Measurements from ENCODE around the gene AGXT2. TPM values are rescaled to one million over a fixed set of nuclear protein-coding genes. Genes with fewer than 3 reads are reported as not detected.

The AGXT2 gene
- total RNA-seq = 1 to 10 TPM in 1 of 8 experiments, under 1 TPM in 3, not detected in 4; 0.13 to 1.2 (median 0.33) TPM

- 67 to 98% (median 89%) methylated on average over 3 to 8 of the region's 8 CpGs for WGBS, 10 experiments
- in situ Hi-C loops (cut with MboI; ENCODE audit: low pct_unique_long_range_greater_than_20kb in 2 of 9, low sequenced_read_pairs in 9 of 9, unreplicated experiment in 9 of 9) = no loop called here
- Histone ChIP-seq H3K4me3 (no peak within 1 kb of the TSS), H3K27ac (no peak within 1 kb of the TSS), H3K4me1 (replicated peaks in 1 of 2) (peaks cover 0 to 3% of the 10 kb centered on the region in 2 donors)
- no peak for ATAC-seq (replicated peaks in 6 of 8)
Observed at GRCh38 chr5:35047785-35048404, at the start of gene AGXT2. AGXT2 (minus strand) TSS chr5:35047949; CDS start chr5:35047892, 57 bp downstream.

GRCh38 chr5:35096932-35097331 lies 49.2 kb upstream of the AGXT2 start:
- Histone ChIP-seq H3K27ac (no peak overlapping the region), H3K4me3 (no peak overlapping the region), H3K4me1 (replicated peaks in 1 of 2) (no peaks in the 10 kb centered on the region)
- no peak for ATAC-seq (replicated peaks in 6 of 8)
- in situ Hi-C loops (cut with MboI; ENCODE audit: low pct_unique_long_range_greater_than_20kb in 2 of 9, low sequenced_read_pairs in 9 of 9, unreplicated experiment in 9 of 9) = loop anchor here in 4 of 9 experiments (10.0 to 25.0 kb wide), 5 partner anchors 88 to 840 kb away; partner anchors contain the start of gene CAPSL (in 1 of the 4)
- WGBS, 10 experiments = 67 to 100% (median 100%) methylated on average over 1 of the region's 1 CpG; no CpG with 5 or more reads in 3 of the 10 experiments

- 14 to 81% (median 50%) methylated on average over 2 to 3 of the region's 3 CpGs; no CpG with 5 or more reads in 4 of the 10 experiments for WGBS, 10 experiments
- Histone ChIP-seq H3K4me3 (no peak overlapping the region), H3K4me1 (replicated peaks in 1 of 2) (no peaks in the 10 kb centered on the region), H3K27ac (no peak overlapping the region)
- in situ Hi-C loops (cut with MboI; ENCODE audit: low pct_unique_long_range_greater_than_20kb in 2 of 9, low sequenced_read_pairs in 9 of 9, unreplicated experiment in 9 of 9) = loop anchor here in 4 of 9 experiments (10.0 to 25.0 kb wide), 5 partner anchors 89 to 841 kb away; partner anchors contain the start of gene CAPSL (in 1 of the 4)
- peak in 1 of 8 experiments; percentile 59 for ATAC-seq (replicated peaks in 6 of 8)
Observed at GRCh38 chr5:35096216-35096615, 48.5 kb upstream of the AGXT2 start.

- no peak for ATAC-seq (replicated peaks in 6 of 8)
- in situ Hi-C loops (cut with MboI; ENCODE audit: low pct_unique_long_range_greater_than_20kb in 2 of 9, low sequenced_read_pairs in 9 of 9, unreplicated experiment in 9 of 9) = loop anchor here in 4 of 9 experiments (10.0 to 25.0 kb wide), 5 partner anchors 89 to 842 kb away; partner anchors contain the start of gene CAPSL (in 1 of the 4)
Observed at GRCh38 chr5:35095366-35095765, 47.6 kb upstream of the AGXT2 start.

GRCh38 chr5:35094948-35095347 lies 47.2 kb upstream of the AGXT2 start:
- ATAC-seq (replicated peaks in 6 of 8) = no peak
- H3K27ac ChIP-seq = no peak overlapping the region
- H3K4me3 ChIP-seq = no peak overlapping the region
- no peaks in the 10 kb centered on the region for H3K4me1 ChIP-seq (replicated peaks in 1 of 2)
- WGBS, 10 experiments = 60 to 100% (median 92%) methylated on average over 1 to 2 of the region's 3 CpGs; no CpG with 5 or more reads in 1 of the 10 experiments
- in situ Hi-C loops (cut with MboI; ENCODE audit: low pct_unique_long_range_greater_than_20kb in 2 of 9, low sequenced_read_pairs in 9 of 9, unreplicated experiment in 9 of 9) = loop anchor here in 4 of 9 experiments (10.0 to 25.0 kb wide), 5 partner anchors 90 to 842 kb away; partner anchors contain the start of gene CAPSL (in 1 of the 4)

More at GRCh38 chr5:35095366-35095765, 47.6 kb upstream of the AGXT2 start:
- Histone ChIP-seq H3K27ac (no peak overlapping the region), H3K4me1 (replicated peaks in 1 of 2) (no peaks in the 10 kb centered on the region), H3K4me3 (no peak overlapping the region)
- 76 to 100% (median 85%) methylated on average over 1 to 3 of the region's 3 CpGs; no CpG with 5 or more reads in 1 of the 10 experiments for WGBS, 10 experiments

GRCh38 chr5:35092703-35093102 lies 45.0 kb upstream of the AGXT2 start:
- Histone ChIP-seq H3K4me1 (replicated peaks in 1 of 2) (peaks cover 2 to 8% of the 10 kb centered on the region in 2 donors), H3K4me3 (no peak overlapping the region), H3K27ac (no peak overlapping the region)
- in situ Hi-C loops (cut with MboI; ENCODE audit: low pct_unique_long_range_greater_than_20kb in 2 of 9, low sequenced_read_pairs in 9 of 9, unreplicated experiment in 9 of 9) = loop anchor here in 4 of 9 experiments (10.0 to 25.0 kb wide), 5 partner anchors 92 to 845 kb away; partner anchors contain the start of gene CAPSL (in 1 of the 4)
- WGBS, 10 experiments = 58 to 94% (median 83%) methylated on average over 2 of the region's 2 CpGs; no CpG with 5 or more reads in 6 of the 10 experiments
- ATAC-seq (replicated peaks in 6 of 8) = no peak

GRCh38 chr5:35091704-35092103 lies 44.0 kb upstream of the AGXT2 start:
- ATAC-seq (replicated peaks in 6 of 8) = no peak
- 70 to 100% (median 83%) methylated on average over 1 to 5 of the region's 5 CpGs; no CpG with 5 or more reads in 3 of the 10 experiments for WGBS, 10 experiments
- in situ Hi-C loops (cut with MboI; ENCODE audit: low pct_unique_long_range_greater_than_20kb in 2 of 9, low sequenced_read_pairs in 9 of 9, unreplicated experiment in 9 of 9) = loop anchor here in 4 of 9 experiments (10.0 to 25.0 kb wide), 5 partner anchors 93 to 846 kb away; partner anchors contain the start of gene CAPSL (in 1 of the 4)
- Histone ChIP-seq H3K4me1 (replicated peaks in 1 of 2) (peaks cover 2 to 12% of the 10 kb centered on the region in 2 donors), H3K27ac (no peak overlapping the region), H3K4me3 (no peak overlapping the region)

GRCh38 chr5:35089334-35090314 lies 41.9 kb upstream of the AGXT2 start:
- ATAC-seq (replicated peaks in 6 of 8) = peak in 4 of 8 experiments; percentile 19 to 92 (median 88)
- Histone ChIP-seq H3K4me3 (no peak overlapping the region), H3K27ac (no peak overlapping the region), H3K4me1 (replicated peaks in 1 of 2) (peaks cover 2 to 12% of the 10 kb centered on the region in 2 donors)
- in situ Hi-C loops (cut with MboI; ENCODE audit: low pct_unique_long_range_greater_than_20kb in 2 of 9, low sequenced_read_pairs in 9 of 9, unreplicated experiment in 9 of 9) = loop anchor here in 4 of 9 experiments (10.0 to 25.0 kb wide), 5 partner anchors 95 to 848 kb away; partner anchors contain the start of gene CAPSL (in 1 of the 4)
- 0 to 87% (median 56%) methylated on average over 1 to 7 of the region's 7 CpGs; no CpG with 5 or more reads in 1 of the 10 experiments for WGBS, 10 experiments

- Histone ChIP-seq H3K4me3 (no peak overlapping the region), H3K27ac (peak overlapping the region in 1 of 2 donors; percentile 52), H3K4me1 (replicated peaks in 1 of 2) (peaks cover 2 to 12% of the 10 kb centered on the region in 2 donors)
- peak in 7 of 8 experiments; percentile 51 to 98 (median 89) for ATAC-seq (replicated peaks in 6 of 8)
- WGBS, 10 experiments = 0 to 80% methylated on average over 1 to 2 of the region's 3 CpGs; no CpG with 5 or more reads in 8 of the 10 experiments
- in situ Hi-C loops (cut with MboI; ENCODE audit: low pct_unique_long_range_greater_than_20kb in 2 of 9, low sequenced_read_pairs in 9 of 9, unreplicated experiment in 9 of 9) = loop anchor here in 4 of 9 experiments (25.0 kb wide), 4 partner anchors 99 to 849 kb away; partner anchors contain the start of gene CAPSL (in 1 of the 4)
Observed at GRCh38 chr5:35087991-35088390, 40.2 kb upstream of the AGXT2 start.

- no peak for ATAC-seq (replicated peaks in 6 of 8)
- no peak overlapping the region for H3K27ac ChIP-seq
- in situ Hi-C loops (cut with MboI; ENCODE audit: low pct_unique_long_range_greater_than_20kb in 2 of 9, low sequenced_read_pairs in 9 of 9, unreplicated experiment in 9 of 9) = loop anchor here in 4 of 9 experiments (25.0 kb wide), 4 partner anchors 104 to 854 kb away; partner anchors contain the start of gene CAPSL (in 1 of the 4)
- no peak overlapping the region for H3K4me3 ChIP-seq
- H3K4me1 ChIP-seq (replicated peaks in 1 of 2) = peaks cover 1 to 6% of the 10 kb centered on the region in 2 donors
- 83 to 100% (median 90%) methylated on average over 1 to 2 of the region's 3 CpGs; no CpG with 5 or more reads in 5 of the 10 experiments for WGBS, 10 experiments
Observed at GRCh38 chr5:35083150-35083549, 35.4 kb upstream of the AGXT2 start.

- H3K4me1 ChIP-seq (replicated peaks in 1 of 2) = peaks cover 0 to 2% of the 10 kb centered on the region in 2 donors
- ATAC-seq (replicated peaks in 6 of 8) = no peak
- H3K27ac ChIP-seq = no peak overlapping the region
- 70 to 100% (median 93%) methylated on average over 1 to 3 of the region's 3 CpGs; no CpG with 5 or more reads in 2 of the 10 experiments for WGBS, 10 experiments
- no peak overlapping the region for H3K4me3 ChIP-seq
- in situ Hi-C loops (cut with MboI; ENCODE audit: low pct_unique_long_range_greater_than_20kb in 2 of 9, low sequenced_read_pairs in 9 of 9, unreplicated experiment in 9 of 9) = loop anchor here in 4 of 9 experiments (25.0 kb wide), 4 partner anchors 105 to 855 kb away; partner anchors contain the start of gene CAPSL (in 1 of the 4)
Observed at GRCh38 chr5:35082530-35082929, 34.8 kb upstream of the AGXT2 start.

GRCh38 chr5:35081134-35081533 lies 33.4 kb upstream of the AGXT2 start:
- H3K27ac ChIP-seq = no peak overlapping the region
- ATAC-seq (replicated peaks in 6 of 8) = no peak
- no peaks in the 10 kb centered on the region for H3K4me1 ChIP-seq (replicated peaks in 1 of 2)
- in situ Hi-C loops (cut with MboI; ENCODE audit: low pct_unique_long_range_greater_than_20kb in 2 of 9, low sequenced_read_pairs in 9 of 9, unreplicated experiment in 9 of 9) = loop anchor here in 4 of 9 experiments (25.0 kb wide), 4 partner anchors 106 to 856 kb away; partner anchors contain the start of gene CAPSL (in 1 of the 4)
- H3K4me3 ChIP-seq = no peak overlapping the region
- 33 to 100% (median 85%) methylated on average over 1 to 4 of the region's 6 CpGs; no CpG with 5 or more reads in 2 of the 10 experiments for WGBS, 10 experiments
